A673 (cell line): Measurements from ENCODE around the gene INCA1.
A peak's percentile ranks its signal among the peaks of the same experiment; 100 is the strongest.

Experiments used
- CTCF ChIP-seq: fragments of 300-800, 200-600 bp; sonication (generic); conservative IDR thresholded peaks from 2 replicates; pipeline ENCODE4 v1.5.1; 2017; ENCODE audit warnings: low read depth, mild to moderate bottlenecking, antibody characterized with exemption, low read length, moderate library complexity, mixed read lengths
- EZH2 ChIP-seq: fragments of 200-600 bp; sonication (generic); IDR thresholded peaks from 2 replicates; pipeline ENCODE4 v1.6.1; 2017; ENCODE audit warnings: borderline replicate concordance, low read depth, mild to moderate bottlenecking, mixed read lengths, antibody characterized with exemption, low read length; ENCODE audit not compliant: poor library complexity, severe bottlenecking

- peak; percentile 75 for TF ChIP-seq CTCF
- TF ChIP-seq EZH2: no peak
These were observed 10.2 kb downstream of the INCA1 start, which contains the start of gene CAMTA2 for GRCh38 chr17:4986951-4987766.
